ENCODE data around the gene TCF15.

GRCh38 chr20:617934-618690 lies 8.0 kb upstream of the TCF15 start:
- TF ChIP-seq, protein P1, sequence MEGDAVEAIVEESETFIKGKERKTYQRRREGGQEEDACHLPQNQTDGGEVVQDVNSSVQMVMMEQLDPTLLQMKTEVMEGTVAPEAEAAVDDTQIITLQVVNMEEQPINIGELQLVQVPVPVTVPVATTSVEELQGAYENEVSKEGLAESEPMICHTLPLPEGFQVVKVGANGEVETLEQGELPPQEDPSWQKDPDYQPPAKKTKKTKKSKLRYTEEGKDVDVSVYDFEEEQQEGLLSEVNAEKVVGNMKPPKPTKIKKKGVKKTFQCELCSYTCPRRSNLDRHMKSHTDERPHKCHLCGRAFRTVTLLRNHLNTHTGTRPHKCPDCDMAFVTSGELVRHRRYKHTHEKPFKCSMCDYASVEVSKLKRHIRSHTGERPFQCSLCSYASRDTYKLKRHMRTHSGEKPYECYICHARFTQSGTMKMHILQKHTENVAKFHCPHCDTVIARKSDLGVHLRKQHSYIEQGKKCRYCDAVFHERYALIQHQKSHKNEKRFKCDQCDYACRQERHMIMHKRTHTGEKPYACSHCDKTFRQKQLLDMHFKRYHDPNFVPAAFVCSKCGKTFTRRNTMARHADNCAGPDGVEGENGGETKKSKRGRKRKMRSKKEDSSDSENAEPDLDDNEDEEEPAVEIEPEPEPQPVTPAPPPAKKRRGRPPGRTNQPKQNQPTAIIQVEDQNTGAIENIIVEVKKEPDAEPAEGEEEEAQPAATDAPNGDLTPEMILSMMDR (IDR thresholded peaks at IDR 0.05) = no peak
- TF ChIP-seq POLR2A (IDR thresholded peaks at IDR 0.05) = no peak

Data from heart left ventricle (tissue), 13 donors.